Urinary bladder (tissue), 4 donors: ENCODE results near the gene COQ8A. TPM values are rescaled to one million over a fixed set of nuclear protein-coding genes. Genes with fewer than 3 reads are reported as not detected.
A peak's percentile ranks its signal among the peaks of the same experiment; 100 is the strongest.

ENCODE experiments used
- DNase-seq: peaks from one replicate; pipeline ENCODE4 v3.0.0-alpha.2; 2015; ENCODE audit errors: extremely low spot score
- H3K27ac ChIP-seq: one replicate; pipeline ENCODE4 v1.5.1; 2013; ENCODE audit warnings: low read depth, mild to moderate bottlenecking, moderate library complexity
- H3K36me3 ChIP-seq: one replicate; pipeline ENCODE4 v1.6.1; 2013; ENCODE audit warnings: mild to moderate bottlenecking, moderate library complexity; ENCODE audit not compliant: insufficient read depth
- H3K4me1 ChIP-seq: one replicate; pipeline ENCODE4 v1.6.1; 2013; ENCODE audit warnings: mild to moderate bottlenecking, moderate library complexity; ENCODE audit not compliant: insufficient read depth
- H3K4me3 ChIP-seq: one replicate; pipeline ENCODE4 v1.5.1; 2013; ENCODE audit warnings: low read depth, low read length
- WGBS: extraction: QIAGEN DNeasy Blood & Tissue Kit; methylation state at CpG from one replicate; pipeline ENCODE4 v1.1.7; 2013; 5-methylcytosine and 5-hydroxymethylcytosine counted together
- polyA plus RNA-seq: library from polyadenylated mRNA; stranded (reverse); fragments of 200-250 nt; gene quantifications from one replicate; pipeline ENCODE4 v1.2.3, GENCODE V29; 2013
- total RNA-seq: library from RNA; depleted of rRNA; stranded (reverse); fragments of >200 nt; gene quantifications from one replicate; pipeline ENCODE4 v1.2.3, GENCODE V29; 2014
- donor health status: healthy with polysubstance abuse.
- donor health status: healthy.

COQ8A gene
- total and polyA plus RNA-seq, 2 donors: 17.8 to 113 TPM

- WGBS: 95% methylated on average over 31 of the region's 31 CpGs
- H3K27ac ChIP-seq: no peak overlapping the region
- DNase-seq: no peak
- H3K4me3 ChIP-seq: no peak overlapping the region
- peaks cover 6% of the 10 kb centered on the region for H3K36me3 ChIP-seq
- no peaks in the 10 kb centered on the region for H3K4me1 ChIP-seq
Observed at GRCh38 chr1:226982451-226983177, 42.5 kb downstream of the COQ8A start.

GRCh38 chr1:226983247-226983991 lies 43.3 kb downstream of the COQ8A start:
- WGBS: 92% methylated on average over 18 of the region's 18 CpGs
- Histone ChIP-seq H3K36me3 (peaks cover 6% of the 10 kb centered on the region), H3K4me1 (no peaks in the 10 kb centered on the region), H3K27ac (no peak overlapping the region), H3K4me3 (no peak overlapping the region)
- DNase-seq: no peak

GRCh38 chr1:226983992-226984364 lies 43.9 kb downstream of the COQ8A start:
- H3K27ac ChIP-seq: no peak overlapping the region
- WGBS: 70% methylated on average over 5 of the region's 5 CpGs
- H3K4me1 ChIP-seq: peaks cover 3% of the 10 kb centered on the region
- H3K36me3 ChIP-seq: peaks cover 6% of the 10 kb centered on the region
- no peak overlapping the region for H3K4me3 ChIP-seq
- DNase-seq: no peak

DNA sequence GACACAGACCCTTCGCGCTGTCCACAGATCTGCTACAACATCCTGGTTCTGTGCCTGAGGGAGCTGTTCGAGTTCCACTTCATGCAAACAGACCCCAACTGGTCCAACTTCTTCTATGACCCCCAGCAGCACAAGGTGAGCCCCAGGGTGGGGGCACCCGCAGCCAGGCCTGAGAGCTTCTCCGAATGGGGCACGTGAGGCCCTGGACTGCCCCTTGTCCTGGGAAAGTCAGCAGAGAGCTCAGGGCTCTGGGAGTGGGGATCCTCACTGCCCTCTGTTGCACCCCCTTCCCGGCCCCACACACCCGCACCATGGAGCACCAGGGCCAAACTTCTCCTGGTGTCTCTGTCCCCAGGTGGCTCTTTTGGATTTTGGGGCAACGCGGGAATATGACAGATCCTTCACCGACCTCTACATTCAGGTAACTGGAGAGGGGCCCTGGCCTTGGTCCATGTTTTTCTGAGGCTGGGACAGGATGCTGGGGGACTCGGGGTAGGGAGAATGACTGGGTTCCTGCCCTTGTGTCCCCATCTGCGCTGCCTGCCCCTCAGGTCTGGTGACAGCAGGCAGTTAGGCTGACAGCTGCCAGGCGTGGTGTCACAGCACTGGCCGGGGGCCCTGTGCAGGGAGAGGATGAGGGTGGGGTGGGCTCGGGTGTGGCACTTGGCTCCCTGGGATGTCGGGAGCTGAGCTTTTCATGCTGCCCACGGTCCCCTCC lies 44.6 kb downstream of the COQ8A start:
- DNase-seq: no peak
- H3K4me1 ChIP-seq: peaks cover 3% of the 10 kb centered on the region
- H3K4me3 ChIP-seq: no peak overlapping the region
- peaks cover 6% of the 10 kb centered on the region for H3K36me3 ChIP-seq
- H3K27ac ChIP-seq: no peak overlapping the region
- 80% methylated on average over 18 of the region's 18 CpGs for WGBS

GRCh38 chr1:226985239-226985838 lies 45.2 kb downstream of the COQ8A start:
- Histone ChIP-seq H3K4me3 (no peak overlapping the region), H3K36me3 (peaks cover 6% of the 10 kb centered on the region), H3K4me1 (peaks cover 3% of the 10 kb centered on the region), H3K27ac (peak overlapping the region; percentile 42)
- DNase-seq: no peak
- 77% methylated on average over 20 of the region's 20 CpGs for WGBS

DNA sequence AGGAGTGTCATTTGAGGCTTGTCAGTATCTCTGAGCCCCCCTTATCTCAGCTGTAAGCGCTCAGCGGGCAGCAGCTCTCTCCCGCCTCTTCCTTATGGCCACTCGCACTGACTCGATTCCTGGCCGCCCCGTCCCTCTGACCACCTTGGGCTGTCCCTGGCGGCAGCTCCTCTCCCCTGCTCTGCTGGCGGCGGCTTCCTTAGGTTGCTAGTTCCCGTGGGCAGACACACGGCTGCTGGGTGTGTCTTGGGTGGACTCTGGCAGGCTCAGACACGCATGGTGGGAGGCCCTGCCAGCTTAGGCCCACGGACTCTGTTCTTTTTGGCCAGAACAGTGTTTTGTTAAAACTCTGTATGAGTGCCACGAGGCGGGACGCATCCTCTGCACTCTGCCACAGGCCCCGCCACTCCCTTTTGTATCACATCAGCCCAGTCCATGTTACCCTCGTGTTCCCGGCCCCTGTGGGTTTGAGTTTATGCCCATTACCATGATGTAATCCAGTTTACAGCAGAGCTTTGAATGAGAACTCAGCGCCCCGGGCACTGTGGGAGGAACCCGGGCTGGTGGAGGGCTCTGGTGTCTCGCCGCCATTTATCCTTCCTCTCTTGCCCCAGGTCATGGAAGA lies 45.9 kb downstream of the COQ8A start:
- Histone ChIP-seq H3K4me3 (no peak overlapping the region), H3K4me1 (peaks cover 3% of the 10 kb centered on the region), H3K36me3 (peaks cover 6% of the 10 kb centered on the region), H3K27ac (peak overlapping the region; percentile 42)
- 79% methylated on average over 25 of the region's 25 CpGs for WGBS
- DNase-seq: no peak

DNA sequence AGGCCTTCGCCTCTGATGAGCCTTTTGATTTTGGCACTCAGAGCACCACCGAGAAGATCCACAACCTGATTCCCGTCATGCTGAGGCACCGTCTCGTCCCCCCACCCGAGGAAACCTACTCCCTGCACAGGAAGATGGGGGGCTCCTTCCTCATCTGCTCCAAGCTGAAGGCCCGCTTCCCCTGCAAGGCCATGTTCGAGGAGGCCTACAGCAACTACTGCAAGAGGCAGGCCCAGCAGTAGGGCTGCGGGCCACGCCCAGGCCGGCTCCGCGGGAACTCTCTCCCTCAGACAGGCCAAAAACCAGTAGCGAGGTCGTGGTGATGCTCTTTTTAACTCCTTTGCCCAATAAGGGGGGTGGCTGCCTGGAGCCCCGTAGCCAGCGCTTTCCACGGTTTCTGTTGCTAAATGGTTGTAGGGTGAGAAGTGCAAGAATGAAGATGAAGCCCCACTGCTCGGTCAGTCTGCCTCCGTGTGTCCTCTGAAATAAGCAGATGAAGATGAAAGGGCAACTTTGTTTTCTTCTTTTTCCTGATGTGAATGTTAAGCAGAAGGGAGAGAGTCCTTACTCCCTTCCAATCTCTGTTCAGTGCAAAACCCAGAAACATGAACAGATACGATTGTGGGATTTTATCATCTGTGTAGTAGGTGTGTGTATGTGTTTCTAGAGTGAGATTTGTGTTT lies 46.5 kb downstream of the COQ8A start:
- H3K4me3 ChIP-seq: no peak overlapping the region
- DNase-seq: no peak
- H3K4me1 ChIP-seq: peaks cover 3% of the 10 kb centered on the region
- WGBS: 80% methylated on average over 21 of the region's 21 CpGs
- H3K27ac ChIP-seq: peak overlapping the region; percentile 23
- H3K36me3 ChIP-seq: peaks cover 6% of the 10 kb centered on the region

GRCh38 chr1:226987179-226987536 lies 47.1 kb downstream of the COQ8A start:
- peaks cover 3% of the 10 kb centered on the region for H3K4me1 ChIP-seq
- no peak for DNase-seq
- 74% methylated on average over 8 of the region's 8 CpGs for WGBS
- no peak overlapping the region for H3K4me3 ChIP-seq
- H3K36me3 ChIP-seq: peaks cover 6% of the 10 kb centered on the region
- H3K27ac ChIP-seq: peak overlapping the region; percentile 34

DNA sequence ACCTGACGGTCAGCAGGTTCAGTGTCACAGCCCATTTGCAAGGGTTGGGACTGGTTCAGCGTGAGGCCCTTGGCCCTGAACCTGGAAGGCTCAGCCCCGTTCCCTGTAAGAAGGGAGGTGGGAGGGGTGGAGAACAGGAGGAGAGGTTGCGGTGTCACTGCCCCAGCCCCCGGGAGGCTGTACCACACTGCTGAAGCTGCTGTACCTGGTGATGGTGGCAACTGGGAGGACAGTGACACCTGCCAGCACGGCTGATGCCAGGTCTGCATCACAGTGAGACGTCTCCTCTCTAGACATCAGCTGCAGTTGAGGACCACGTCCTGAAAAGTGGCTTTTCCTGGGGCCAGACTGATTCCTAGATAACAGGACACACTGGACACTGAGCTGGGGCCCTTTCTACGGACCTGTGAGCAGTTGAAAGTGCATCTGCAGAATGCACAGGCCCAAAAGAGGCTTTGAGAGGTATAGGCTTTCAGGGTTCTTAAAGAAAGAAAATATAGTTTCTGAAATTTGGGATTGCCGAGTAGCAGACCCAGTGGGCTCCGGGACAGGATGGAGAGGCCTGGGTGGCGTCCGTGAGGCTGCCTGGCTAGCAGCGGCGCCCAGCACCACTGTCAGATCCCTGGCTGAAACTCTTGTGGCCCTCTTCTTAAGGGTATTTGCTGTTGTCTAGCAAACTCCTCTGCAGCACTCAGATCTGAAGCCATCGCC lies 47.7 kb downstream of the COQ8A start:
- 78% methylated on average over 16 of the region's 16 CpGs for WGBS
- no peak for DNase-seq
- Histone ChIP-seq H3K4me3 (no peak overlapping the region), H3K36me3 (peaks cover 5% of the 10 kb centered on the region), H3K27ac (peak overlapping the region; percentile 29), H3K4me1 (peaks cover 3% of the 10 kb centered on the region)

GRCh38 chr1:226988334-226988666 lies 48.2 kb downstream of the COQ8A start:
- DNase-seq: peak; percentile 53

DNA sequence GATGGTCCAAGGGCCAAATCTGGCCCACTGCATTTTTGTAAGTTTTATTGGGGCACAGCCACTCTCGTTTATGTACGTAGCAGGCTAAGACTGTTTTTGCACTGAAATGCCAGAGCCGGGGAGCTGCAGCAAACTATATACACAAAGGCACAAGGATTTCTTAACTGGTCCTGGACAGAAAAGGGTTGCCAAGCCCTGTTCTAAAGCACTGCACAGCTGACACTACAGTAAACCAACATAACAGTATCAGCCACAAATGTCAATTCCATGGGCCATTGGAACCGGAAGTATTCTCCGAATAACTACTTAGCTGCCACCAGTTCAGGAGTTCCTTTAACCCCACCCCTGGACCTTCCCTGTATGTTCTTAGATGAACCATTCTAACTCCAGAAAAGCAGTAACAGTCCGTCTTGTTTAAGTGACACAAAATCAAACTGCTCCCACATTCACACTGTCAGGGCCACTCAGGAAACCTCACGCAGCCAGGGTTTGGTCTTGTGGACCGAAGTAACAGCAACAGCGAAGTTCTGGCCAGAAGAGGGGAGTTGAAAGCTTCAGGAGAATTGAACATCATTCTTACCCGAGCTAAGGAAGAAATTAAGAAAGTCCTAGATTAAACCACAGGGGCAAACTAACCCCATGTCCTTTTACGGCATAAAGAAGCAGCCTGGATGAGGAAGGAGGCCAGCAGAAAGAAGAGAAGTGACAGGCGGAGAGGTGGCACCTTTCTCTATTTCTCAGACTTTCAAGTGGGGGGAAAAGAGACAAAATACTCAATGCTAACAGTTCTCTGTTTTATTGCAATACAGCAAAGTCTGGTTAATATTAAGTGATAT lies 49.2 kb downstream of the COQ8A start:
- WGBS: 44% methylated on average over 12 of the region's 12 CpGs
- DNase-seq: no peak
- H3K27ac ChIP-seq: peak overlapping the region; percentile 40

More at GRCh38 chr1:226988334-226988666, 48.2 kb downstream of the COQ8A start:
- no peak overlapping the region for H3K4me3 ChIP-seq
- 35% methylated on average over 3 of the region's 3 CpGs for WGBS
- peaks cover 3% of the 10 kb centered on the region for H3K4me1 ChIP-seq
- H3K27ac ChIP-seq: peak overlapping the region; percentile 40
- H3K36me3 ChIP-seq: peaks cover 4% of the 10 kb centered on the region

More for the DNA sequence above, 49.2 kb downstream of the COQ8A start:
- Histone ChIP-seq H3K4me3 (no peak overlapping the region), H3K4me1 (peaks cover 3% of the 10 kb centered on the region), H3K36me3 (peaks cover 4% of the 10 kb centered on the region)
